Activated B cell treated with CpG ODN at 0.5 μM for 24 hours (primary cell): ENCODE data around the gene MYO18B. TPM values are rescaled to one million over a fixed set of nuclear protein-coding genes. Genes with fewer than 3 reads are reported as not detected.

Experiments used
- ATAC-seq: fragments of 200-7000 bp; cut with Tn5 transposase; one replicate; pipeline ENCODE4 v1.10.0; 2021; ENCODE audit warnings: low read depth, mild to moderate bottlenecking, moderate library complexity
- CTCF ChIA-PET: fragments of 350-600 bp; sonication (Branson Sonifier 250); formaldehyde crosslinking; loops from one replicate; lab custom pipeline; 2021; ENCODE audit warnings: antibody characterized with exemption; lab: Charles Lee
- POLR2A ChIA-PET: fragments of 350-600 bp; sonication (Branson Sonifier 250); formaldehyde crosslinking; loops from one replicate; lab custom pipeline; 2021; ENCODE audit warnings: antibody characterized with exemption; lab: Charles Lee
- DNase-seq: peaks from one replicate; pipeline ENCODE4 v3.0.0; 2022
- H3K27ac Mint-ChIP-seq: one replicate; pipeline ENCODE4 v1.8.0; 2020; ENCODE audit warnings: mixed read lengths
- H3K27me3 Mint-ChIP-seq: one replicate; pipeline ENCODE4 v1.8.0; 2021; ENCODE audit warnings: mixed read lengths
- H3K36me3 Mint-ChIP-seq: one replicate; pipeline ENCODE4 v1.8.0; 2021; ENCODE audit warnings: low read depth, mixed read lengths
- H3K4me1 Mint-ChIP-seq: one replicate; pipeline ENCODE4 v1.8.0; 2021; ENCODE audit warnings: mixed read lengths
- H3K4me3 Mint-ChIP-seq: one replicate; pipeline ENCODE4 v1.8.0; 2020; ENCODE audit warnings: mild to moderate bottlenecking, mixed read lengths
- H3K9me3 Mint-ChIP-seq: one replicate; pipeline ENCODE4 v1.8.0; 2020; ENCODE audit warnings: mixed read lengths
- intact Hi-C: fragments of 100-400 bp; cut with micrococcal nuclease; formaldehyde crosslinking; loops from one replicate; pipeline ENCODE4 v1.15.1; 2024
- total RNA-seq: library from RNA; stranded (reverse); gene quantifications from 2 replicates; pipeline ENCODE4 v1.2.3, GENCODE V29; 2022
- TF ChIP-seq, protein P1 (sequence below): fragments of 200-600 bp; IDR thresholded peaks from one replicate; pipeline ENCODE4 v1.8.0; 2022; ENCODE audit warnings: antibody characterized with exemption, mild to moderate bottlenecking

MYO18B gene
- total RNA-seq, 1 donor from 2014 or later: 0.27 TPM

DNA sequence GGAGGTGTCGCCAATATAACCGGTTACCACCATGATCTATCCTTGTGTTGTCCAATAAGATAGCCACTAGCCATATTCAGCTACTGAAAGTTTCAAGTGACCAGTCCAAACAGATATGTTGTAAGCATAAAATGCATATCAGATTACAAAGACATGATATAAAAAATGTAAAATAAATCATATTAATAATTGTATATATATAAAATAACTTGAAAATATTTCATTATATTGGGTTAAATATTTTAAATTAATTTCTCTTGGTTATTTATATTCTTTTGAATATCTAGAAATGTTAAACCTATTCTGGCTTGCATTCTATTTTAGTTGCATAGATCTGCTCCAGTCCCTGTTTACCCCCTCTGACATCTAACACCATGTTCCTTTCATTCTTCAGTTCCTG lies 305.5 kb downstream of the MYO18B start:
- Mint-ChIP-seq H3K9me3 (no peaks in the 10 kb centered on the region), H3K4me1 (no peaks in the 10 kb centered on the region), H3K4me3 (no peak overlapping the region), H3K36me3 (no peaks in the 10 kb centered on the region), H3K27me3 (peaks cover 18% of the 10 kb centered on the region), H3K27ac (no peak overlapping the region)
- ChIA-PET POLR2A (no interaction called here), CTCF (no interaction called here)
- ATAC-seq (no peak), DNase-seq (no peak)
- intact Hi-C loops: no loop called here
- TF ChIP-seq, protein P1, sequence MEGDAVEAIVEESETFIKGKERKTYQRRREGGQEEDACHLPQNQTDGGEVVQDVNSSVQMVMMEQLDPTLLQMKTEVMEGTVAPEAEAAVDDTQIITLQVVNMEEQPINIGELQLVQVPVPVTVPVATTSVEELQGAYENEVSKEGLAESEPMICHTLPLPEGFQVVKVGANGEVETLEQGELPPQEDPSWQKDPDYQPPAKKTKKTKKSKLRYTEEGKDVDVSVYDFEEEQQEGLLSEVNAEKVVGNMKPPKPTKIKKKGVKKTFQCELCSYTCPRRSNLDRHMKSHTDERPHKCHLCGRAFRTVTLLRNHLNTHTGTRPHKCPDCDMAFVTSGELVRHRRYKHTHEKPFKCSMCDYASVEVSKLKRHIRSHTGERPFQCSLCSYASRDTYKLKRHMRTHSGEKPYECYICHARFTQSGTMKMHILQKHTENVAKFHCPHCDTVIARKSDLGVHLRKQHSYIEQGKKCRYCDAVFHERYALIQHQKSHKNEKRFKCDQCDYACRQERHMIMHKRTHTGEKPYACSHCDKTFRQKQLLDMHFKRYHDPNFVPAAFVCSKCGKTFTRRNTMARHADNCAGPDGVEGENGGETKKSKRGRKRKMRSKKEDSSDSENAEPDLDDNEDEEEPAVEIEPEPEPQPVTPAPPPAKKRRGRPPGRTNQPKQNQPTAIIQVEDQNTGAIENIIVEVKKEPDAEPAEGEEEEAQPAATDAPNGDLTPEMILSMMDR: no peak

DNA sequence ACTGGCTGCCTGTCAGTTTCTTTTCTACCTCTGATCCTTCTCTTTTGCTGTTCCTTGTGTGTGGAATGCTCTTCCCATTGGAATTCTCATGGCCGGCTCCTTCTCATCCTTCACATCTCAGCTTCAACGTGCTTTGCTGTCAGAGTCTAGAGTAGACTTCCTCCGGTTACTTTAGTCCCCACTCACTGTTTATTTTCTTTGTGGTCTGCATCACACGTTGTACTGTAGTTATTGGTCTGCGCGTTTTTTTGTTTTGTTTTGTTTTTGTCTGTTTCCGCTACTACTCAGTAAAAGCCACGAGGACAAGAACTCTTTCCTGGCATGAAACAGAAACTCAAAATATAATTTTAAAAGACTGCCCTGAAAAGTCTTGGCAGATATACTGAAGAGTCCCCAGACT lies 305.9 kb downstream of the MYO18B start:
- CTCF ChIA-PET: no interaction called here
- ATAC-seq (no peak), DNase-seq (no peak)
- H3K9me3 Mint-ChIP-seq: no peaks in the 10 kb centered on the region
- no peaks in the 10 kb centered on the region for H3K4me1 Mint-ChIP-seq
- POLR2A ChIA-PET: no interaction called here
- TF ChIP-seq, protein P1: no peak
- H3K27me3 Mint-ChIP-seq: peaks cover 18% of the 10 kb centered on the region
- H3K27ac Mint-ChIP-seq: no peak overlapping the region
- no peak overlapping the region for H3K4me3 Mint-ChIP-seq
- intact Hi-C loops: no loop called here
- no peaks in the 10 kb centered on the region for H3K36me3 Mint-ChIP-seq

DNA sequence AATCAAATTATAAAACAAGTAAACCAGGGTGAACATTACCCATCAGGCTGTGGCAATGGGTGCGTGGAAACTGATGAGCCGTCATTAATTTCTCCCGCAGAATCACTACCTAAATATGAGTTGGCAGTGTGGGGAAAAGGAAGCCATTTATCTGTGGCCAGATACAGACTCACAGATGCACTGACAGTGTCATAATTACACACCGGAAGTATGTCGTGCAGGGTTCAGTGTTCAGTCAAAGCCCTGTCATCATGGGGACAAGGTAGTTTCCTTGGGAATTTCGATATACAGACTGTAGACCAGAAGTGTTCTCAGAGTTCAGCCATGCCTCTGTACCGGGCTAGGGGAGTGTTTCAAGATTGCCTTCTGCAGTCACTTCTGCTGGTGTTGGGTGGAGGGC lies 308.1 kb downstream of the MYO18B start:
- TF ChIP-seq, protein P1: no peak
- Mint-ChIP-seq H3K4me3 (no peak overlapping the region), H3K27ac (no peak overlapping the region), H3K27me3 (peaks cover 17% of the 10 kb centered on the region), H3K9me3 (no peaks in the 10 kb centered on the region), H3K4me1 (no peaks in the 10 kb centered on the region), H3K36me3 (no peaks in the 10 kb centered on the region)
- ChIA-PET POLR2A (no interaction called here), CTCF (no interaction called here)
- ATAC-seq (no peak), DNase-seq (no peak)
- intact Hi-C loops: no loop called here

- no peaks in the 10 kb centered on the region for H3K36me3 Mint-ChIP-seq
- peaks cover 24% of the 10 kb centered on the region for H3K27me3 Mint-ChIP-seq
- no peaks in the 10 kb centered on the region for H3K4me1 Mint-ChIP-seq
- ChIA-PET POLR2A (no interaction called here), CTCF (no interaction called here)
- H3K27ac Mint-ChIP-seq: no peak overlapping the region
- ATAC-seq: no peak
- intact Hi-C loops: no loop called here
- TF ChIP-seq, protein P1: no peak
- no peak overlapping the region for H3K4me3 Mint-ChIP-seq
- H3K9me3 Mint-ChIP-seq: no peaks in the 10 kb centered on the region
- DNase-seq: no peak
Measured at GRCh38 chr22:26053737-26054316, 311.8 kb downstream of the MYO18B start.

GRCh38 chr22:26054841-26055605 lies 313.0 kb downstream of the MYO18B start:
- intact Hi-C loops: no loop called here
- peaks cover 24% of the 10 kb centered on the region for H3K27me3 Mint-ChIP-seq
- no peak overlapping the region for H3K27ac Mint-ChIP-seq
- DNase-seq (no peak), ATAC-seq (no peak)
- CTCF ChIA-PET: no interaction called here
- H3K4me3 Mint-ChIP-seq: no peak overlapping the region
- no peaks in the 10 kb centered on the region for H3K4me1 Mint-ChIP-seq
- no peaks in the 10 kb centered on the region for H3K36me3 Mint-ChIP-seq
- POLR2A ChIA-PET: no interaction called here
- TF ChIP-seq, protein P1: no peak
- no peaks in the 10 kb centered on the region for H3K9me3 Mint-ChIP-seq
